Mesodermal cell (in vitro differentiated cells): ENCODE data around the gene PPP4R4.

Experiments
- H3K27ac ChIP-seq: 2 replicates; pipeline ENCODE4 v1.7.0; 2013; ENCODE audit warnings: mild to moderate bottlenecking, low read depth, low read length, moderate library complexity; ENCODE audit not compliant: severe bottlenecking
- H3K36me3 ChIP-seq: 2 replicates; pipeline ENCODE4 v1.7.1; 2013; ENCODE audit warnings: mild to moderate bottlenecking, low read length, moderate library complexity; ENCODE audit not compliant: control insufficient read depth, insufficient read depth
- H3K4me1 ChIP-seq: one replicate; pipeline ENCODE4 v1.7.1; 2013; ENCODE audit warnings: mild to moderate bottlenecking, low read length; ENCODE audit not compliant: insufficient read depth, control insufficient read depth, poor library complexity, severe bottlenecking
- H3K4me3 ChIP-seq: 2 replicates; pipeline ENCODE4 v1.7.0; 2013; ENCODE audit warnings: low read length, control low read depth, mild to moderate bottlenecking; ENCODE audit not compliant: insufficient read depth, poor library complexity, severe bottlenecking; ENCODE audit errors: extremely low read depth
- H3K9me3 ChIP-seq: 2 replicates; pipeline ENCODE4 v1.7.1; 2013; ENCODE audit warnings: mild to moderate bottlenecking, low read length, moderate library complexity; ENCODE audit not compliant: control insufficient read depth
- WGBS, 2 experiments: methylation state at CpG; one replicate each; pipeline ENCODE4 v1.1.5; 2013; ENCODE audit warnings: missing lambda C conversion rate in 2 of 2; ENCODE audit not compliant: insufficient coverage in 2 of 2; 5-methylcytosine and 5-hydroxymethylcytosine counted together

PPP4R4 gene

GRCh38 chr14:94322648-94323570 lies 148.8 kb downstream of the PPP4R4 start, which contains the start of gene SERPINA6:
Gene SERPINA6 (minus strand): TSS chr14:94323336. CDS start chr14:94314648, 8,688 bp downstream.
- no peak within 1 kb of the TSS for H3K27ac ChIP-seq
- WGBS, 2 experiments = 90 to 94% methylated on average over 13 to 14 of the region's 15 CpGs
- H3K4me1 ChIP-seq = no peaks in the 10 kb centered on the region
- H3K4me3 ChIP-seq = no peak within 1 kb of the TSS
- no peaks in the 10 kb centered on the region for H3K9me3 ChIP-seq
- H3K36me3 ChIP-seq = no peaks in the 10 kb centered on the region

- Histone ChIP-seq H3K4me1 (no peaks in the 10 kb centered on the region), H3K27ac (no peak overlapping the region)
- 83 to 93% methylated on average over 2 of the region's 2 CpGs for WGBS, 2 experiments
Measured at GRCh38 chr14:94328196-94328595, 154.1 kb downstream of the PPP4R4 start.

More at GRCh38 chr14:94328196-94328595, 154.1 kb downstream of the PPP4R4 start:
- Histone ChIP-seq H3K9me3 (no peaks in the 10 kb centered on the region), H3K36me3 (no peaks in the 10 kb centered on the region), H3K4me3 (no peak overlapping the region)
